Dedifferentiated amniotic fluid mesenchymal stem cell (primary cell): ENCODE results near the gene SH2D1B.

Source experiments
- DNase-seq: peaks from one replicate; pipeline ENCODE4 v3.0.0-alpha.2; 2016; ENCODE audit errors: extremely low spot score

SH2D1B gene

GRCh38 chr1:162398999-162399580, 12.8 kb downstream of the SH2D1B start:
- DNase-seq, result no peak

- DNase-seq, result no peak
Observed at GRCh38 chr1:162397943-162398560, 13.9 kb downstream of the SH2D1B start.

GRCh38 chr1:162397039-162397448, 14.9 kb downstream of the SH2D1B start:
- DNase-seq, result no peak

GRCh38 chr1:162396201-162396906, 15.6 kb downstream of the SH2D1B start:
- no peak for DNase-seq

- peak; percentile 63 for DNase-seq
Observed at GRCh38 chr1:162391790-162392563, 20.0 kb downstream of the SH2D1B start.

- DNase-seq, result no peak
Observed at GRCh38 chr1:162390396-162391185, 21.3 kb downstream of the SH2D1B start.

GRCh38 chr1:162389971-162390370, 22.0 kb downstream of the SH2D1B start:
- DNase-seq, result no peak

- DNase-seq, result no peak
Observed at GRCh38 chr1:162389021-162389818, 22.7 kb downstream of the SH2D1B start.

- no peak for DNase-seq
Observed at GRCh38 chr1:162388615-162389014, 23.3 kb downstream of the SH2D1B start.

GRCh38 chr1:162388083-162388594, 23.8 kb downstream of the SH2D1B start:
- DNase-seq, result no peak

GRCh38 chr1:162387226-162388082, 24.5 kb downstream of the SH2D1B start:
- DNase-seq, result no peak

GRCh38 chr1:162386292-162387225, 25.4 kb downstream of the SH2D1B start:
- no peak for DNase-seq

GRCh38 chr1:162385702-162386101, 26.2 kb downstream of the SH2D1B start:
- no peak for DNase-seq

- no peak for DNase-seq
Observed at GRCh38 chr1:162385280-162385623, 26.7 kb downstream of the SH2D1B start.

GRCh38 chr1:162384601-162385279, 27.2 kb downstream of the SH2D1B start:
- no peak for DNase-seq

GRCh38 chr1:162384116-162384515, 27.8 kb downstream of the SH2D1B start:
- DNase-seq, result no peak

GRCh38 chr1:162383516-162383915, 28.4 kb downstream of the SH2D1B start:
- DNase-seq, result no peak

GRCh38 chr1:162383091-162383490, 28.8 kb downstream of the SH2D1B start:
- DNase-seq, result no peak
